NCI-H774 (cell line): ENCODE measurements around the gene KASH5.

Experiments
- DNase-seq: peaks from one replicate; lab custom pipeline; 2025; lab: John Stamatoyannopoulos, UW

Gene KASH5, protein sequence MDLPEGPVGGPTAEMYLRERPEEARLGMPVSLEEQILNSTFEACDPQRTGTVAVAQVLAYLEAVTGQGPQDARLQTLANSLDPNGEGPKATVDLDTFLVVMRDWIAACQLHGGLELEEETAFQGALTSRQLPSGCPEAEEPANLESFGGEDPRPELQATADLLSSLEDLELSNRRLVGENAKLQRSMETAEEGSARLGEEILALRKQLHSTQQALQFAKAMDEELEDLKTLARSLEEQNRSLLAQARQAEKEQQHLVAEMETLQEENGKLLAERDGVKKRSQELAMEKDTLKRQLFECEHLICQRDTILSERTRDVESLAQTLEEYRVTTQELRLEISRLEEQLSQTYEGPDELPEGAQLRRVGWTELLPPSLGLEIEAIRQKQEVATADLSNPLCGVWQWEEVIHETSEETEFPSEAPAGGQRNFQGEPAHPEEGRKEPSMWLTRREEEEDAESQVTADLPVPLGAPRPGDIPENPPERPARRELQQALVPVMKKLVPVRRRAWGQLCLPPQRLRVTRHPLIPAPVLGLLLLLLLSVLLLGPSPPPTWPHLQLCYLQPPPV

DNA sequence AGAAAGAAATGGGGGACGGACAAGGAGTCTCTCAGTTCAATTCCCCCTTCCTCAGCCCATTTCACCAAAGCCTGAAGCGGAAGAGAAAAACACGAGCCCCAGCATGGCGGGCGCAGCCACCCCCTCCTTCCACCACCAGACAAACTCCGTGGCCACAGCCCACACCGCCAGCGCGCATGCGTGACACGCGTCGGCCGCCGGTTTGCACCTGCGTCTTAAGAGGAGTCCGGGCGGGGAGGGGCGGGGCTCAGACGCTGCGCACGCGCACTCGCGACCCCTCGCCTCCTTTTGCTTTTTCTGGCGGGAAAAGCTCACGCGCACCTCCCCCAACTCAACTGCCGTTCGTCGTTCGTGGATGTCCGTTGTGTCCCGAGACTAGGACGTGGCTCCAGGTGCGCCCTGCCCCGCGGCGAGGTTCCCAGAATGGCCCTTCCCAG is at the start of gene KASH5:
Gene KASH5 (plus strand): TSS at position 314 of the 437 bp plus-strand sequence. CDS start 2,635 bp downstream, outside the sequence.
- peak; percentile 29 for DNase-seq

DNA sequence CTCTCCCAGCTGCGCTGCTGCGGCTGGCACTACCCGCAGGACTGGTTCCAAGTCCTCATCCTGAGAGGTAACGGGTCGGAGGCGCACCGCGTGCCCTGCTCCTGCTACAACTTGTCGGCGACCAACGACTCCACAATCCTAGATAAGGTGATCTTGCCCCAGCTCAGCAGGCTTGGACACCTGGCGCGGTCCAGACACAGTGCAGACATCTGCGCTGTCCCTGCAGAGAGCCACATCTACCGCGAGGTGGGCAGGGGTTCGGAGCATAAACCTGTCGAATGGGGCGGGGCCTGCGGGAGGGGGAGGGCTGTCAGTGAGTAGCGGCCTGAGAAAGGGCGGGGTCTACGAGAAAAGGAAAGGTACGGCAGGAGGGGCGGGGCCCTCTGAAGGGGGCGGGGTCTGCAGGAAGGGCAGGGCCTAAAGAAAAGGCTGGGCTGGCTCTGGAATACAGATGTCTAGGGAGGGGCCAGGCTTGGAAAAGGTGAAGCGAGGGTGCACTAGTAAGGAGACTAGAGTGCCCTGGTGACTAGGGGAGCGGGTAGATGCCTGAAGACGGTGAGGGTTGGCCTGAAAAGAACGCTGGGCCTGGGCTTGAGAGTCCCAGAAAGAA is 49.3 kb upstream of the KASH5 start:
- DNase-seq: no peak

- no peak for DNase-seq
Measured at GRCh38 chr19:49339301-49340068, 48.6 kb upstream of the KASH5 start.

- DNase-seq: no peak
Measured at GRCh38 chr19:49340069-49340864, 47.8 kb upstream of the KASH5 start.

DNA sequence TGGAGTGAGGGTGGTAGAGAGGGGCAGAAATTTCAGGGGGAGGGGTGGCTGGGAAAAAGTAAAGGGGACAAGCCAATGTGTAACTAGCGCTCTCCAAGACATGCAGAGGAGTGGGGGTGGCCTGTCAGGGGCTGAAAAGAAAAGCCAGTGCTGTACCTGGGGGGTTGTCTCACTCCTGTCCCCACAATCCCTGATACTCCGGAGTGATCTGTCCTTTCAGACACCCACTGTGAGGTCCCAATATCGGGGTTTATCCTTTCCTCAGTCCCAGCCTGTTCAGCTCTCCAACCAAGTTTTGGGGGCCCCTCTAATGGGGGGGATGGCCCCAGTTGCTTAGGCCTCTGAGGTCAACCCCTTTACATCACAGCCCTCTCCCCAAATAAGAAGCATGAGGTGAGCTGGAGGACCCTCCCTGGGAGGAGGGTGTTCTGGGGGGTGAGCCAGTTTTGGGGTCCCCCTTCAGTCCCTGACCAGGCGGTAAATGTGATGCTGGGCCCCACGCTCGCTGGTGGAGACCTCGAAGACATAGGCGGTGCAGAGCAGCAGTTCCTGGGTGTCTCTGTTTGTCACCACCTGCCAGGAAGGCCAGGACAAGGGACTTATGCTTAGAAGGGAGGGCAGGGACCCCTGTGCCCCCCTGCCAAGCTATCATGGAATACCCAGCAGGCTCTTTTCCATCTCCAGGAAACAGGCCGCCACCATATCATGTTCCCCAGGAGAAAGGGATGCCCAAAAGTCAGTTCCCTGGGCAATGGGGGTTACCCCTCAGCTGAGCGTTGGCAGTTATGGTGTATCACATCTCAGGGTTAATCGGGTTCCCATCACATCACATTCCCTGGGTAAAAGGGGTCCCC is 47.0 kb upstream of the KASH5 start:
- no peak for DNase-seq

DNA sequence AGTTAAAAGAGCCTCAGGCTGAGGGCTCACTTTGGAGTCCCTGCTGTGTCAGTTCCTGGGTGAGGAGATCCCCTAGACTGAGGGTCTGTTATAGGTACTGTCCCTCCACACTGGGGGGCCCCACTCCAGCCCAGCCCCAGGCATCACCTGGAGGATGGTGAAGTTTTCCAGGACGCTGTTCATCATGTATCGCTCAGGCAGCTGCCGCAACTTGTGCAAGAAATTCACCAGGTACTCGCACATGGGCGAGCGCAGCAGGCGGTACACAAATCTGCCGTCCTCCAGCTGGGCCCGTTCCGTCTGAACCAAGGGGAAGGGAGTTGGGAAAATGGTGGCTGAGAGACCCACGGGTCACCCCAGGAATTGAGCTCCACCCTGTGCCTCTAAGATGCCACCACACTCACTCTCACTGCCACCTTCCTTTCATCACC is 45.7 kb upstream of the KASH5 start:
- DNase-seq: no peak

DNA sequence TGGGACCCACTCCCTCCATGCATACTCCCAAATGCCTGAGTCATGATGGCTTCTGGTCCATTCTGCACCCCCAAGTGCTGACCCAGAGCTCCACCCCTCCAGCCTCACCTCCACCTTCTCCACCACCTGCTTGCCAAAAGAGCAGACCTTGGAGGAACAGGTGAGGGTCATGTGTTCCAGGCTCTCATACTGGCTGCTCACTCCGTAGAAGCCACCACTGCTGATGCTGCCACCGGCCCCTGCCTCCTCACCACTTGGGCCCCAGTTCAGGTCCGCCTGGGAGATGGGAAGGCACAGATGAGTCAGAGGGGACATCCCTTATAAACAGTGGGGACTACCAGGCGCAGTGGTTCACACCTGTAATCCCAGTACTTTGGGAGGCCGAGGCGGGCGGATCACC is 44.9 kb upstream of the KASH5 start:
- DNase-seq: no peak

DNA sequence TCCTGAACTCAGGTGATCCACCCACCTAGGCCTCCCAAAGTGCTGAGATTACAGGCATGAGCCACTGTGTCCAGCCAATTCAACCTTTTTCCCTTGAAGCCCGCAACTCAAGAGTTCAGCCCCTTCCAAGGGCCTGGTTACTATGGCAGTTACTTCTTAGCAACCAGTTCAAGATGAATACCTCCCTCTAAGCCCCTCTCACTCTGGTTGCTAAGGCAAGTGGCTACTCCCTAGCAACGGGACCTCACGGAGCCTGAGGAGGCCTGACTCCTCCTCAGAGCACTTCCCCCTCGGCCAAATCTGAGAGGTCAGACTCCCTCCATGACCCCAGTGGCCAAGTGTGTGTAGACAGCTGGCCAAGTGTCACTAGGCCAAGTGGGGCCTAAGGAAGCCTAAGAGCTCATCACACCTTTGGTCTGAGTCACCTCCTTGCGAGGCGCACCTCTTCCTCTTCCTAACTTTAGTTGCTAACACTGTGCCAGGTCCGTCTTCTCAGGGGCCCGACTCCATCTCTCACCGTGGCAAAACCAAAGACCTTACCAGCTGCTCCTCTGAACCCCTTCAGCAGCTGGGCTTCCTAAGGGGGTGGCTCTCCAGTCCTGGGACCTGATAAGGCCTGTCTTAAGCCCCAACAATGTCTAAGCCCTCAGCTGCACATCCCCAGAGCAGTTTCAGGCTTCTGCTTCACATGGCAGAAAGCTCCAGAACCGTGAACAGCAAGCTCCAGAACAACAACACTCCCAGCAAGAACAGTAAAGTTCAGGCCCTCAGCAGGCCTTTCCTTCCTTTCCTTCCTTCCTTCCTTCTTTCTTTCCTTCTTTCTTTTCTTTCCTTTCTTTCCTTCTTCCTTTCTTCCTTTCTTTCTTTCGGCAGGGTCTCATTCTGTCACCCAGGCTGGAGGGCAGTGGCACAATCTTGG is 43.3 kb upstream of the KASH5 start:
- no peak for DNase-seq

- no peak for DNase-seq
Measured at GRCh38 chr19:49347191-49347590, 40.9 kb upstream of the KASH5 start.

DNA sequence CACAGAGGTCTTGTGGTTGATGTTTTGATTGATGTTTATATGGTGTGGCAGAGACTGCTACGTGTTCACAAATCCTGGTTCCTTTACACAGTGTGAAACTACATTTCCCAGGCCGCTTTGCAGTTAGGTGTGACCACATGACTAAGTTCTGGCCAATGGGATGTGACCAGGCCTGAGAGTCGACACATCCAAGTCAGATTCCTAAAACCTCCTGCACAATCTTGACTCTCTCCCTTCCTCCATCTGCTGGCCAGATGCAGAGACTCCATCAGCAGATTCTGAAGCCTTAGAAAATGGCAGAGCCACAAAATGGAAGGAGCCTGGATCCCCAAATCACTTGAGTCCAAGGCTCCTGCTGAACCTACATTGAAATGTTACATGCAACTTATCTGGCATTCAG is 40.2 kb upstream of the KASH5 start:
- no peak for DNase-seq

- no peak for DNase-seq
Measured at GRCh38 chr19:49348305-49349189, 39.5 kb upstream of the KASH5 start.

- DNase-seq: no peak
Measured at GRCh38 chr19:49349567-49349966, 38.5 kb upstream of the KASH5 start.

DNA sequence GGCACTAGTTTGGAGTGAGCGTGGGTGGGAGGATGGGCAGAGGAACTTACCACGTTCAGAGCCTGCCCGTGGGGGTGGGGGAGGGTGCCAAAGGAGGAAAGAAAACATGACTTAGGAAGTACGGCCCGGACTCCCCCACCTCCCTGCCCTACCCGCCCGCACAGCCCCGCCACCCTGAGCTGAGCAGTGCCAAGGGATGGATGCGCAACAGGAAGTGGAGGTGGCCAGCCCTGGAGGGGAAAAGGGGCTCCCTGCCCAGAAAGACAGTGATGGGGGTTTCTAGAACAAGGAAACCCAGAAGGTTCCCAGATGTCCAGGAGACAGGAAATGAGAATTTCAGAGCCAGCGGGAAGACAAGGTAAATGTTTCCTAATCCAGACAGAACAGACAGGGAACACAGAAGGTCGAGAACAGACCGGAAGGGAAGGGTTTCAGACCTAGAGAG is 32.1 kb upstream of the KASH5 start:
- no peak for DNase-seq

GRCh38 chr19:49356382-49356781 is 31.7 kb upstream of the KASH5 start:
- no peak for DNase-seq

GRCh38 chr19:49357186-49357585 is 30.9 kb upstream of the KASH5 start:
- no peak for DNase-seq

GRCh38 chr19:49359851-49360820 is 27.9 kb upstream of the KASH5 start:
- no peak for DNase-seq

- DNase-seq: no peak
Measured at GRCh38 chr19:49361438-49362047, 26.5 kb upstream of the KASH5 start.
